ENCODE data around the gene GRAMD2A.

GRAMD2A gene

GRCh38 chr15:72197460-72198355 lies at the start of gene GRAMD2A:
Gene GRAMD2A, minus strand, starts transcription at chr15:72197787.
- DNase-seq (ENCODE audit: low read depth in 3 of 3), result peak in 1 of 3 donors; percentile 23

GRCh38 chr15:72242775-72243370 lies 45.3 kb upstream of the GRAMD2A start:
- DNase-seq (ENCODE audit: low read depth in 3 of 3), result no peak

GRCh38 chr15:72239652-72240051 lies 42.1 kb upstream of the GRAMD2A start:
- no peak for DNase-seq (ENCODE audit: low read depth in 3 of 3)

GRCh38 chr15:72238586-72238985 lies 41.0 kb upstream of the GRAMD2A start:
- no peak for DNase-seq (ENCODE audit: low read depth in 3 of 3)

- DNase-seq (ENCODE audit: low read depth in 3 of 3), result no peak
These were observed 40.3 kb upstream of the GRAMD2A start for GRCh38 chr15:72237853-72238224.

- peak; percentile 62 to 75 (median 71) for DNase-seq (ENCODE audit: low read depth in 3 of 3)
These were observed 39.7 kb upstream of the GRAMD2A start for GRCh38 chr15:72237029-72237852.

- no peak for DNase-seq (ENCODE audit: low read depth in 3 of 3)
These were observed 38.9 kb upstream of the GRAMD2A start for GRCh38 chr15:72236381-72237003.

- DNase-seq (ENCODE audit: low read depth in 3 of 3), result no peak
These were observed 37.7 kb upstream of the GRAMD2A start for GRCh38 chr15:72235298-72235697.

GRCh38 chr15:72233769-72234168 lies 36.2 kb upstream of the GRAMD2A start:
- no peak for DNase-seq (ENCODE audit: low read depth in 3 of 3)

GRCh38 chr15:72231833-72232478 lies 34.4 kb upstream of the GRAMD2A start:
- peak in 1 of 3 donors; percentile 31 for DNase-seq (ENCODE audit: low read depth in 3 of 3)

- peak; percentile 96 to 99 (median 98) for DNase-seq (ENCODE audit: low read depth in 3 of 3)
These were observed 33.7 kb upstream of the GRAMD2A start, which contains the start of gene PKM for GRCh38 chr15:72231066-72231832. Gene PKM, minus strand, starts transcription at chr15:72231190. Its CDS starts 12,093 bp downstream, at chr15:72219097.

GRCh38 chr15:72230197-72231065 lies 32.8 kb upstream of the GRAMD2A start:
- DNase-seq (ENCODE audit: low read depth in 3 of 3), result peak; percentile 73 to 92 (median 81)

- DNase-seq (ENCODE audit: low read depth in 3 of 3), result no peak
These were observed 32.3 kb upstream of the GRAMD2A start for GRCh38 chr15:72229947-72230196.

GRCh38 chr15:72229076-72229946 lies 31.7 kb upstream of the GRAMD2A start:
- no peak for DNase-seq (ENCODE audit: low read depth in 3 of 3)

GRCh38 chr15:72227720-72228119 lies 30.1 kb upstream of the GRAMD2A start:
- DNase-seq (ENCODE audit: low read depth in 3 of 3), result no peak

- DNase-seq (ENCODE audit: low read depth in 3 of 3), result peak in 1 of 3 donors; percentile 58
These were observed 29.6 kb upstream of the GRAMD2A start for GRCh38 chr15:72227192-72227586.

- no peak for DNase-seq (ENCODE audit: low read depth in 3 of 3)
These were observed 25.7 kb upstream of the GRAMD2A start for GRCh38 chr15:72223278-72223677.

GRCh38 chr15:72222393-72222792 lies 24.8 kb upstream of the GRAMD2A start:
- DNase-seq (ENCODE audit: low read depth in 3 of 3), result no peak

GRCh38 chr15:72220687-72221086 lies 23.1 kb upstream of the GRAMD2A start:
- no peak for DNase-seq (ENCODE audit: low read depth in 3 of 3)
